Activated CD4-positive, CD25-positive, alpha-beta regulatory T cell (primary cell): ENCODE data around the gene MAGT1.
"Not testable (repeated sequence)": the region's sequence is repeated elsewhere in the genome, so short reads cannot be mapped to it uniquely, and the experiment has no call there.

Experiments used
- DNase-seq, 4 experiments: peaks; one replicate each; lab custom pipeline; 2025; lab: John Stamatoyannopoulos, UW

The MAGT1 gene

GRCh38 chrX:77831544-77831943, 63.7 kb downstream of the MAGT1 start:
- DNase-seq: not testable (repeated sequence)

- DNase-seq: not testable (repeated sequence)
Observed at GRCh38 chrX:77821989-77822388, 73.2 kb downstream of the MAGT1 start.

GRCh38 chrX:77820091-77820727, 75.0 kb downstream of the MAGT1 start:
- DNase-seq: no peak

- no peak for DNase-seq
Observed at GRCh38 chrX:77814210-77814609, 81.0 kb downstream of the MAGT1 start.

- DNase-seq: no peak
Observed at GRCh38 chrX:77802201-77802600, 93.0 kb downstream of the MAGT1 start.

- no peak for DNase-seq
Observed at GRCh38 chrX:77795124-77795523, 100.1 kb downstream of the MAGT1 start.

- no peak for DNase-seq
Observed at GRCh38 chrX:77793946-77794345, 101.3 kb downstream of the MAGT1 start.

- no peak for DNase-seq
Observed at GRCh38 chrX:77788050-77788449, 107.2 kb downstream of the MAGT1 start.

- DNase-seq: no peak
Observed at GRCh38 chrX:77786365-77786680, 108.9 kb downstream of the MAGT1 start.

- DNase-seq: peak; percentile 25 to 52 (median 46)
Observed at GRCh38 chrX:77785486-77786364, 109.5 kb downstream of the MAGT1 start, which contains the start of gene ATRX. ATRX (minus strand) TSS chrX:77786216; CDS start chrX:77786001, 215 bp downstream.

- no peak for DNase-seq
Observed at GRCh38 chrX:77779695-77780094, 115.5 kb downstream of the MAGT1 start.

GRCh38 chrX:77776659-77777058, 118.6 kb downstream of the MAGT1 start:
- DNase-seq: no peak
